T1000 (cell line): ENCODE results near the gene UACA.

ENCODE experiments used
- DNase-seq: peaks from one replicate; lab custom pipeline; 2025; ENCODE audit warnings: mixed read lengths; lab: John Stamatoyannopoulos, UW

UACA gene

DNA sequence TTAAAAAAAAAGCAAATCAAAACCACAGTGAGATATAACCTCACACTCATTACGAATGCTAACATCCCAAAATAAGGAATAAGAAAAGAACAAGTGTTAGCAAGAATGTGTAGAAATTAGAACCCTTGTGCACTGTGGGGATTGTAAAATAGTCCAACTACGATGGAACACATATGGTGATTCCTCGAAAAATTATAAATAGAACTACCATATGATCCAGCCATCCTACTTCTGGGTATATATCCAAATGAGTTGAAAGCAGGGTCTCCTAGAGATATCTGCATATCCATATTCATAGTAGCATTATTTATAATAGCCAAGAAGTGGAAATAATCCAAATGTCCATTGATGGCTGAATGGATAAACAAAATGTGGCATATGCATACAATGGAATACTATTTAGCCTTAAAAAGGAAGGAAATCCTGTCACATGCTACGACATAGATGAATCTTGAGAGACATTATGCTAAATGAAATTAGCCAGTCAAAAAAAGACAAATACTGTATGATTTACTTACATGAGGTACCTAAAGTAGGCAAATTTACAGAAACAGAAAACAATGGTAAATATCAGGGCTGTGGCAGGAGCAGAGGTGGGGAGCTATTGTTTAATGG lies 55.6 kb downstream of the UACA start:
- DNase-seq = no peak

GRCh38 chr15:70704731-70705130 lies 58.6 kb downstream of the UACA start:
- no peak for DNase-seq

DNA sequence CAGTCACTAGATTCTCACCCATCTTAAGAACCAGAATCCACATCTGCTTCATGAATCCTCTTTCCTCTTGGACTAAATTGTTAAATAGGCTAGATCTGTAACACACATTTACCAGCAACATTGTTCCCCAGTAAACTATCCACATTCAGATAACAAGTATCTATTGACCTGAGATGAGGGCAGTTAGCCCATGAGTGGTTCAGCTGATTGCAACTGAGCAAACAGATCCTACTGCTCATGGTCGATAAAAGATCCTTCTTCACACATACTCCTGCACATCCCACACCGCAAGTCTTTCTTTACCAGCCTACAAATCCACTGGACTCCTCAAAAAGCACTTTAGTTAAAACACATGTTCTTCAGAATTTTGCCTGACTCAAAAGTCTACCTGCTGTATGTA lies 59.2 kb downstream of the UACA start:
- DNase-seq = no peak

- no peak for DNase-seq
Measured at GRCh38 chr15:70703096-70703878, 60.1 kb downstream of the UACA start.

DNA sequence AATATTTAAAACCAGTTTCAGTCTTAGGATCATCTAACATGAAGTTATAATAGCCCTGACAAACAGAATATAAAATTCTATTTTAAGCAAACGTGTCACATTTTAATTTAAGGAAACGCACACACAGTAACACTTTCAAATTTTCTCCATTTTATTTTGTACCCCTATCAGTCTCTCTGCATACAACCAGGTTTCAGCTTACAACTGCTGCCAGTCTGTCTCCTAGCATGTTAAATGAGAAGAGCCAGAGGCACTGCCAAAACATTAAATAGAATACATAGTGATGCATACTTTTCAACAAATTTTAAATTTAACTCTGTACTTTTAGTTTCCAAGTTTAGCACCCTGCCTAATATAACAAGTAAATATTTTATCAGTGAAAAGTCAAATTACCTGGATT lies 60.8 kb downstream of the UACA start:
- no peak for DNase-seq

DNA sequence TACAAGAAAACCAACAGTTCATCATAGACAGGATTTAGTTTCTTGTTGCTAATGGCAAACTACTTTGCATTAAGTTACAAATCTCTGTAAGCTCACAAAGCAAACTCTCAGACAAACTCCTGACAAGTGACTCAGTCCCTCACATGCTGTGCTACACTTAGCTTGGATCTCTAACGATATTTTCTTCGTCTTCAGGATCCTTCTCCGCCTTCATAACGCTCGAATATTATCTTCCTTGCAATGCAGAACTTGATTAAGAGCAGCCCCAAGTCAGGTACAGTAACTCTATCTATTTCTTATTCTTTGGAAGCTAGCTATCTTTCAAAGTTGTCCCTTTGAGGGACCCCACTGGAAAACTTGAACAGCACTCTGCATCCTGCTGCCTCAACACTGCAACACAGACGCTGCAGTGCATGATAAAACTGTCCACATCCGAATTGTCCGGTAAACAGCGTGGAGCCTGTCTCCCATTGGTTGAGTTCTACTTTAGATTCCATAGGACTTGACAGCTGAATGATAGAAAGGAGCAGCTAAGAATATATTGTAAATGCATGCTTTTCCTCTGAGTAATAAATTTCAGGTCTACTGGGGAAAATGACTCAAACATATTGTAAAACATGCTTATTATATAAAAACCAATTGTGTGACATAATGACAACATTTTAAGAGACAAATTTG lies 61.3 kb downstream of the UACA start:
- DNase-seq = peak; percentile 17

- DNase-seq = no peak
Measured at GRCh38 chr15:70701171-70701570, 62.2 kb downstream of the UACA start.

DNA sequence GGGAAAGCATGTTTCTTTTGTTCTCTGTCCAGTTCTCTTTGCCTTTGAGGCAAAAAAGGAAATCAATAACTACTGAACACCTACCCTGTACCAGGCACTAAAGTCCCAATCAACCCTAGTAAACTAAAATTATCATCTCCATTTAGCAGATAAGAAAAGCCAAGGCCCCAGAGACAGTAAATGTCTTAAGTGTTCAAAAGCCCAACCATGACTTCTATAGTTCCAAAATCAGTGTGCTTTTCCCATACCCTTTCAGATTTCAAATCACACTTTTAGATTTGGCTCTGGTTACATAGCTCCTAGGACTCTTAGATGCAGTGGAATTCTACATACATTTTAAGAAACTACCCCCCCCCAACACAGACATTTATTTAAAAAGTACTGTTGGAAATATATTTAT lies 63.5 kb downstream of the UACA start:
- no peak for DNase-seq

- no peak for DNase-seq
Measured at GRCh38 chr15:70698836-70699390, 64.4 kb downstream of the UACA start.

- DNase-seq = no peak
Measured at GRCh38 chr15:70698426-70698825, 64.9 kb downstream of the UACA start.

GRCh38 chr15:70690491-70691276 lies 72.7 kb downstream of the UACA start:
- no peak for DNase-seq

- DNase-seq = no peak
Measured at GRCh38 chr15:70690021-70690420, 73.3 kb downstream of the UACA start.

DNA sequence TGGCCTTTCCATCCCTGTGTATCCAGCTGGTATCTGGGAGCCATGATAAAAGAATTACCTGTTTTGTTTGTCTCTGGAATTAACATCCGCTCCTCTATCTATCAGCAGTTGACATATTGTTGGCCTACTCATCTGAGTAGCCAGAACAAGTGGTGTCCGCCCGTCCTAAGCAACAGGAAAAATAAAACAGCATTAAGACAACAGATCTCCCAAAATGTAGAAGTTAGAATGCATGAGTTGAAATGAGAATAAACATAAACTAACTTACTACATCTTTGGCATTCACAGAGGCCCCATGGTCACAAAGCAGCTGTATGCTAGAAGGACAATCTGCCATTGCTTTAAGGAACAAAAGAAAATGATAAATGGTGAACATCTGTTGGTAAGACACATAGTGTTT lies 75.9 kb downstream of the UACA start:
- no peak for DNase-seq

GRCh38 chr15:70680817-70681216 lies 82.5 kb downstream of the UACA start:
- DNase-seq = no peak

DNA sequence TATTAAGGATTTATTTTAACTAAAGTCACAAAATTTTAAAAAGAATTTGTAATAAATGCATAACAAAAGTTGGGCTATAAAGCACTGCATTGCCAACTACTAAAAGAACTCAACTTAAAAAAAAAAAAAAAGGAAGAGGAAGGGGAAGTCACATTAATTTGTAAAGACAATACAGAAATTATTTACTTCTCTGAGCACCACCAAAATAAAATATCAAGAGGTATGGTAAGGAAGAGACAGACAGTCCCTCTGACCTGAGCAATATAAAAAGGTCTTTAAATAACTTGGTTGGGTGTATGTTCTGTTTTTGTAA lies 83.5 kb downstream of the UACA start:
- no peak for DNase-seq

- DNase-seq = no peak
Measured at GRCh38 chr15:70672081-70672480, 91.3 kb downstream of the UACA start.

DNA sequence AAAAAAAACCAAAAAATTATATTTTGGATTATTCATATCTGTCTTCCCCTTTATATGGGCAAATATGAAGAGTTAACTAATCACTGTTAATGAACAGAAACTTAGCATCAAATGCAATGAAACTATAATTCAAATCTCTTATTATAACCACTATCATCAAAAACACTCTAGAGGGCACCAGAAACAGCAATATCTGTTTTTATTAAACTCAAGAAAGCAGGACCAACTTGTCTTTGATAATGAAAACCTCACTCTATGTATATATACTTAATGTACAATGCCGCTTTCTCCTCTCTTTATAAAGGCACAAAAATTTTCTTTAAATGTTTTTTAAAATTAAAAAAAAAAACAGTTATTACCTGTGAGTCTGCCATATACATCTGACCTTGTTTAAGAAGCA lies 92.7 kb downstream of the UACA start:
- DNase-seq = no peak

DNA sequence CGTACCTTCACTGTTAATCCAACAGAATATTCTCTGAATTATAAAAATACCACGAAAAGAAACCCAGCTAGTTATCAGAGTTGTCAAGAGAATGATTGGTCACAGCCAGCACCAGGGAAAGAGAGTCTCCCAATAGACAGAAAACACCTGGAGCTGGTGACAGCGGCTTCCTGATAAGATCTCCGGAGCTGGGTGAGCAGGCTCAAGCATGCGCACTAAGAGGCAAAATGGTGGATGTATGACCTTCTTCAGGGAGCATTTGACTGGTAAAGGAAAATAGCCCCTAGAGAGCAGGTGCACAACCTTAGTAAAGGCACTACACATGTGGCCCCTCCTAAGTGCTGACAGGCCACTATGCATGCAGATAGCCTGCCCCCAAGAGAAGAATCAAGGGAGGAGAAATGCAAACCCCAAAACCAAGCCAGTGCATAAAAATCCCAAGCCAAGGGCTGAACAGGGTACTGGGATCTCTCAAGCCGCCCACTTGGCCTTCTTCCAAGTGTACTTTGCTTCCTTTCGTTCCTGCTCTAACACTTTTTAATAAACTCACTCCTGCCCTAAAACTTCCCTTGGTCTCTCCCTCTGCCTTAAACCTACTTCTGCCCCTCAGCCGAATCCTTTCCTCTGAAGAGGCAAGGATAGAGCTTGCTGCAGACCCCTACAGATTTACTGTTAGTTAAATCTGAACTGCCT lies 93.2 kb downstream of the UACA start:
- DNase-seq = no peak

DNA sequence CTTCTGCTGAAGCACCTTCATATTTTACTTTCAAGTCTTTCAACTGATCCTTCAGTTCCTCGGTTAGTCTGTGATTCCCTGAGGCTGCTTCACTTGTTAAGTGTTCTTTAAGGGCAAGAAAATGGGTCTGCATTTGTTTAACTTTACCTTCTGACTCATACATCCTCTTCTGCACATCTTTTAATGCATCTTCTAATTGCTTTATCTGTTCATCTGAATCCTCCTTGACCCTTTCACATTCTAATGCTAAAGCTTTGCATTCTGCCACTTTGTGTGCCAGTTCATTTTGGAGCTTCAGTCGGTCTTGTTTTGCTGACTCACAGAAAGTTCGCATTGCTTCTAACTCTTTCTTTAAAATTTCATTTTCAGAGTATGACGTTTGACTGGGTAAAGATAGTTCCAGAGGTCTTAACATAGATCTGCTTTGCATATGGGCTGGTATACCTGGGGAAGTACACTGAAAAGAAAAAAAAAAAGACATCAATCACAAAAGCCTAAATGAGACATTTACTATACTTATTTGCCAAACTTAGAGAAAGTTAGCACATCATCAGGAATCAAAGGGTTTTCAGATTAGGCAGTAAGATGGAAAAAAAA lies 94.3 kb downstream of the UACA start:
- no peak for DNase-seq

GRCh38 chr15:70665599-70665998 lies 97.8 kb downstream of the UACA start:
- no peak for DNase-seq

GRCh38 chr15:70664494-70664893 lies 98.9 kb downstream of the UACA start:
- DNase-seq = no peak
